Measurements from ENCODE around the gene POLL.

Gene POLL

GRCh38 chr10:101565936-101566332 is 22.1 kb downstream of the POLL start:
- DNase-seq (ENCODE audit: low spot score) = no peak
- in situ Hi-C loops (cut with MboI; ENCODE audit: low pct_unique_long_range_greater_than_20kb, low sequenced_read_pairs, unreplicated experiment) = loop anchor here (25.0 kb wide), 2 partner anchors 254 to 354 kb away; no protein-coding TSS in a partner anchor
- no peak for TF ChIP-seq CTCF (IDR thresholded peaks at IDR 0.05; ENCODE audit: extremely low read depth, insufficient read depth, missing control alignments)

- no peak for DNase-seq (ENCODE audit: low spot score)
- in situ Hi-C loops (cut with MboI; ENCODE audit: low pct_unique_long_range_greater_than_20kb, low sequenced_read_pairs, unreplicated experiment) = loop anchor here (25.0 kb wide), 2 partner anchors 253 to 353 kb away; no protein-coding TSS in a partner anchor
- no peak for TF ChIP-seq CTCF (IDR thresholded peaks at IDR 0.05; ENCODE audit: extremely low read depth, insufficient read depth, missing control alignments)
These were observed 22.6 kb downstream of the POLL start for GRCh38 chr10:101565370-101565900.

GRCh38 chr10:101564490-101564991 is 23.5 kb downstream of the POLL start:
- no peak for DNase-seq (ENCODE audit: low spot score)
- in situ Hi-C loops (cut with MboI; ENCODE audit: low pct_unique_long_range_greater_than_20kb, low sequenced_read_pairs, unreplicated experiment) = loop anchor here (25.0 kb wide), 2 partner anchors 252 to 352 kb away; no protein-coding TSS in a partner anchor
- TF ChIP-seq CTCF (IDR thresholded peaks at IDR 0.05; ENCODE audit: extremely low read depth, insufficient read depth, missing control alignments) = no peak

- no peak for DNase-seq (ENCODE audit: low spot score)
- no peak for TF ChIP-seq CTCF (IDR thresholded peaks at IDR 0.05; ENCODE audit: extremely low read depth, insufficient read depth, missing control alignments)
- in situ Hi-C loops (cut with MboI; ENCODE audit: low pct_unique_long_range_greater_than_20kb, low sequenced_read_pairs, unreplicated experiment) = loop anchor here (25.0 kb wide), 2 partner anchors 251 to 351 kb away; no protein-coding TSS in a partner anchor
These were observed 24.5 kb downstream of the POLL start for GRCh38 chr10:101563497-101564040.

- in situ Hi-C loops (cut with MboI; ENCODE audit: low pct_unique_long_range_greater_than_20kb, low sequenced_read_pairs, unreplicated experiment) = loop anchor here (25.0 kb wide), 2 partner anchors 251 to 351 kb away; no protein-coding TSS in a partner anchor
These were observed 25.1 kb downstream of the POLL start for GRCh38 chr10:101563007-101563406.

GRCh38 chr10:101562231-101562630 is 25.8 kb downstream of the POLL start:
- in situ Hi-C loops (cut with MboI; ENCODE audit: low pct_unique_long_range_greater_than_20kb, low sequenced_read_pairs, unreplicated experiment) = loop anchor here (25.0 kb wide), 2 partner anchors 250 to 350 kb away; no protein-coding TSS in a partner anchor
- no peak for DNase-seq (ENCODE audit: low spot score)
- no peak for TF ChIP-seq CTCF (IDR thresholded peaks at IDR 0.05; ENCODE audit: extremely low read depth, insufficient read depth, missing control alignments)

More at GRCh38 chr10:101563007-101563406, 25.1 kb downstream of the POLL start:
- DNase-seq (ENCODE audit: low spot score) = no peak
- no peak for TF ChIP-seq CTCF (IDR thresholded peaks at IDR 0.05; ENCODE audit: extremely low read depth, insufficient read depth, missing control alignments)

Measured in GM13977 (cell line).